IPS-18a (cell line): ENCODE measurements around the gene ZNF74.
A peak's percentile ranks its signal among the peaks of the same experiment; 100 is the strongest.

Experiments used
- H3K27ac ChIP-seq: one replicate; pipeline ENCODE4 v1.5.1; 2013; ENCODE audit warnings: low read length
- H3K27me3 ChIP-seq: one replicate; pipeline ENCODE4 v1.6.1; 2013; ENCODE audit warnings: mild to moderate bottlenecking, low read length; ENCODE audit not compliant: control insufficient read depth, insufficient read depth
- H3K36me3 ChIP-seq: one replicate; pipeline ENCODE4 v1.6.1; 2013; ENCODE audit warnings: low read depth, low read length; ENCODE audit not compliant: control insufficient read depth
- H3K4me1 ChIP-seq: one replicate; pipeline ENCODE4 v1.6.1; 2013; ENCODE audit warnings: low read depth, low read length; ENCODE audit not compliant: control insufficient read depth
- H3K4me3 ChIP-seq: one replicate; pipeline ENCODE4 v1.5.1; 2013; ENCODE audit warnings: low read length
- H3K9ac ChIP-seq: one replicate; pipeline ENCODE4 v1.6.1; 2013; ENCODE audit warnings: mild to moderate bottlenecking, low read length, moderate library complexity
- H3K9me3 ChIP-seq: one replicate; pipeline ENCODE4 v1.6.1; 2013; ENCODE audit warnings: low read depth, low read length; ENCODE audit not compliant: control insufficient read depth

ZNF74 gene

DNA sequence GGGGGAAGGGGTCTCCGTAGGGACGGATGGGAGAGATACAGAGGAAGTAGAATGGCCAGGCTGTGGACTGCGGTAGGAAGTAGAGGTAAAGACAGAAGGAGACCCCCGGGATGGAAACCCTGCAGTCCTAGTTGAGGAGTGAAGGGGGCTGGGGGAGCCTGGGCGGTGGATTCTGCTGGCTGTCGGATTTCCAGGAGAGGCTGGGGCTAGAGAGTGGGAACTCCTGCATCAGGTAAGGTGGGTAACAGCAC lies 44.4 kb downstream of the ZNF74 start:
- no peak overlapping the region for H3K9ac ChIP-seq
- H3K27me3 ChIP-seq: peaks cover 64% of the 10 kb centered on the region

DNA sequence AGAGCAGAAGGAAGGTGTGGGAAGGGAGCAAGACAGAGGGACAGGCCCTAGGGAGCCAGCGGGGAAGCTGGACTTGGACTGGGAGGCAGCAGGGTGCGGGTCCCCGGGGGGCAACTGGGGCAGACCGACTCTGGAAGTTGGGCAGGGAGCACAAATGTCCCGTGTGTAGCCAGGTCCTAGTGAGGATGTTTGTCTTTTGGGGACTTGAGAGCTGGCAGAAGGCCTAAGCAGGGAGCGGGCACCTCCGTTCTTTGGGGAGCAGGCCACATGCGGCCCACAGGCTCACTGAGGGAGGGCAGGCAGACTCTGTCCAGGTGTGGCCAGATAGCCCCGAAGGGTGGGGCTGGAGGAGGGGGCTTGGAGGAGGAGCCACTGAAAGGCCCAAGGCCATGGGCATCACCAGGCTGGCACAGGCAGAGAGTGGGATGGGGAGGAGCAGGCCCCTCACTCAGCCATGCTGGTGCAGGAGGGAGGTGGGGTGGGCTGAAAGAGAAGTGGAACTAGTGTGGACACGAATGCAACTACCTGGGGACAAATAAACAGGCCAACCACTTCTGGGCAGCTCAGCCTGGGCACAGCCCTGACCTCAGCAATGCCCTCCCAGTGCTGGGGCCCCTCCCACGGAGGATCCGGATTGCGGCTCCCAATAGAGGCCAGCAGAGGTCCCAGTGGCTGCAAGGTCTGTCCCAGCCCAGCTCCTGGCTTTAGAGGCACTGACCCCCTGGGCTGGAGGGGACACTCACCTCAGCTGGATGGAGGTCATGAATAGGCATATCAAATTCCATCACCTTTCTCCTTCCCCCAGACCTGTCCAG lies 44.9 kb downstream of the ZNF74 start:
- Histone ChIP-seq H3K4me1 (no peaks in the 10 kb centered on the region), H3K36me3 (no peaks in the 10 kb centered on the region), H3K4me3 (no peak overlapping the region)

More for the DNA sequence above, 44.4 kb downstream of the ZNF74 start:
- Histone ChIP-seq H3K36me3 (no peaks in the 10 kb centered on the region), H3K4me1 (no peaks in the 10 kb centered on the region), H3K4me3 (peak overlapping the region; percentile 59), H3K27ac (no peak overlapping the region), H3K9me3 (no peaks in the 10 kb centered on the region)

DNA sequence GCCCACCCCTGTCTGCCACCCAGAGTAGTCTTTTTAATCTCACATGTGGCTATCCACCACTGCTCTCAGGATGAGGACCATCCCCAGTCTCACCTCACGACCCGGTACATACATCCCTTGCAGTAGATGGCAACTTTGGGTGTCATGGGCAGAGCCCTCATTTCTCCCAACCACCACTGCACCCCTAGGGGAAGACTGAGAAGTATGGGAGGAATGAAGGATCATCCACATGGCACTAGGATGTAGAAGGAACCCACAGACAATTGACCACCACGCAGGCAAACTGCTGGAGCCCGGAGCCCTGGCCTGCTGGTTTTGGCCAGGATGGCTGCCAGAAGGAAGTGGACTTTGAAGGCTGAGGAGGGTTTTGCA lies 45.6 kb downstream of the ZNF74 start:
- no peak overlapping the region for H3K4me3 ChIP-seq
- no peak overlapping the region for H3K9ac ChIP-seq
- H3K9me3 ChIP-seq: no peaks in the 10 kb centered on the region
- no peaks in the 10 kb centered on the region for H3K36me3 ChIP-seq
- no peak overlapping the region for H3K27ac ChIP-seq
- H3K27me3 ChIP-seq: peaks cover 52% of the 10 kb centered on the region
- H3K4me1 ChIP-seq: no peaks in the 10 kb centered on the region

More for the DNA sequence above, 44.9 kb downstream of the ZNF74 start:
- Histone ChIP-seq H3K27ac (no peak overlapping the region), H3K9ac (no peak overlapping the region), H3K9me3 (no peaks in the 10 kb centered on the region), H3K27me3 (peaks cover 58% of the 10 kb centered on the region)

DNA sequence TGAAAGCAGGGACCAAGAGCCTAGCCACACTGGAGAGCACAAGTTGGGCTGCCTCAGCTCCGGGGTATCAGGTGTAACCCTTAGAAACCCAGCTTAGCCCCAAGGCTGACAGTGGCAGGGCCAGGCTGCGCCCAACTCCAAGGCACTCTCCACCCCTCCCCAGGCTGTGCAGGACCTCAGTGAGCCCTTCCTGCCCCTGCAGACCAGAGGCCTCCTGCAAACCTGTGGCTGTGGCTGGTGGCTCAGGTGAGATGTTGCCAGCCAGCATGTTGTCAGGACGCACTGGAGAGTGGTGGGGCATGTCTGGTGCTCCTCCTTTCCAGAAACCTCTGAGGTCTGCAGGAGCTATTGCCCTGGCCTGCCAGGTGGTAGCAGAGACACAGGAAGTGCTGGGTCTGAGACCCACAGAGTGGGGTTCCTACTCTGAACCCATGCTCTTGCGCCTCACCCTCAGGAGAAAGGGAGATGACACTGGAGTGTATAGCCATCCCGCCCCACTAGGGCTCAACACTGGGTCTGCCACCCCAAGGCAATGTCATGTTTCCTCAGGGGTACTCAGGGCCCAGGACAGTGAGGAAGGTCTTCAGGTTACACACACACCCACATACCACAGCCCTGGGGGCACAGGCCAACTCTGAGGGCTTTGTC lies 46.1 kb downstream of the ZNF74 start:
- Histone ChIP-seq H3K4me1 (no peaks in the 10 kb centered on the region), H3K36me3 (no peaks in the 10 kb centered on the region), H3K27ac (no peak overlapping the region), H3K9me3 (no peaks in the 10 kb centered on the region), H3K9ac (no peak overlapping the region), H3K4me3 (no peak overlapping the region), H3K27me3 (peaks cover 47% of the 10 kb centered on the region)

DNA sequence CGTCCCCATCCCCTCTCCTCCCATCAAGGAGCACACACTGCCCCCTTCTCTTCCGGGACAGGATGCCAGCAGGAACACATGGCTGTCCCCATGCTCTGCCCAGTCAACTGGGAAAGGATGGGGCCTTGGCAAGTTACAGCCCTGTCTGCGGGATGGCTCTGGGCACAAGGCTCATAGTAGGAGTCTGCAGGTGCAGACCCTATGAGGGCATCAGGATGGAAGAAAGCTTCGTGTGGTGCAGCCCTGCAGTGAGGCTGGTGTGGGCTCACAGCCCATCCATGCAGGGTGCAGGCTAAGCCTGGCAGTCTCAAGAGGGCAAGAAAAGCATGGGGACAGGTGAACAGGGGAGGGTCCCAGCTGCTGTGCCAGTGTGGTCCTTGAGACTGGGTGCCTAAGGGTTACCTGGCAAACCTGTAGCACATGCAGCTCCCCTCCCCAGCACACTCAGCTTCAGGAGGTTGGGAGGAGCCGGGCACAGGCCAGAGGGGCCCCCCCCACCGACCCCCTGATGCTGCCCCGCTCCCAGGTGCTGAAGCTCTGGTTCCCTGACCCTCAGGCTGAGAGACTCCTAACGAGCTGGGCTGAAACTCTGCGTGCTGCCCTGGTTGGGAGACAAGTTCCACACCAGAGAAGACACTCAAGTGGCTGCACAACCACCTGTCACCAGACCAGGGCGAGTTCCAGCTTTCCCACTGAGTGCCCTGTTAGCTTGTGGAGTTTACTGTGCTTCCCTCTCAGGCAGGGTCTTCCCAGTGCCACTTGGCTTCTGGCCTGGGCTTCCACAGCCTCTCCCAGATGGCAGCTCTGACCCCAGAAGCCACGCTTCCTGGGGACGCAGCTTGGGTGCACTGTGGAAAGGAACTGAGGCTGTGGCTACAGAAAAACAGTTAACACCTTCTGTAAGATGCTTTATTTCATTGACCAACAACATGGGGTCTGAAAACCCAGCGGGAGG lies 47.0 kb downstream of the ZNF74 start:
- Histone ChIP-seq H3K4me1 (no peaks in the 10 kb centered on the region), H3K27me3 (peaks cover 38% of the 10 kb centered on the region), H3K36me3 (no peaks in the 10 kb centered on the region), H3K9ac (no peak overlapping the region), H3K27ac (no peak overlapping the region), H3K9me3 (no peaks in the 10 kb centered on the region), H3K4me3 (no peak overlapping the region)

DNA sequence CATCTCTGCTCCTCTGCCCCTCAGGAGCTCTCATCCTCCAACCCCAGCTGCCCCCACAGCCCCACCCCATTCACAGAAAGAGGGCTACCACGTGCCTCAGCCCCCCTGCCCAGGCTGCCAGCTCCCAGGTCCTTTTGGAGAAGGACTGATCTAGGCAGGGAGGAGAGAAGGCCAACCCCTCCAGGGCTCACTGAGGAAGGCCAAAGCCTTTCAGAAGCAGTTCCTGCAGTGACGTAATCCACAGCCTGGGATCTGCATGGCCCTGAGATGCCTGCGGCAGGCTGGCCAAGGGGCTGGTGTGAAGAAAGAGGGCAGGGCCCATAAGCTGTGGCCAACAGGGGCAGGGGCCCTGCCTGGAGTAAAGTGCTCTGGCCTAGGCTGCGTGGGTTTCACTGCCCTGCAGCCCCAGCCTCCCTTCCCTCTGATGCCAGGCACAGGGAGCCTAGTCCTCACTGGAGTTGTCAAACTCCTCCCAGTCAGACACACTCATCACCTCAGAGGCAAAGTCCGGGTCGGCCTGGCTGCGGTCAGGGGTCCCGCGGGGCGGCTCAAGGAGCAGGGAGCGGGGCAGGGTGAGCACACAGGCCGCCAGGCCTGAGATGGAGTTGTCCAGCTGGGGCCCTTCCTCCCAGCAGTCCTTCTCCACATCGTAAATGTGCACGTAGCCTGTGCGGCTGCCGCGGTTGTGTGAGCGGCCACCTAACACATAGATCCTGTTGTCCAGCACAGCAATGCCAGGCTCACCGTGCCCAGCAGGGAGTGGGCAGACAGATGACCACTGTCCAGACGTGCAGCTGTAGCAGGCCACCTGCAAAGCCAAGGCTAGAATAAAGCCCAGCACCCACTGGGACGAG lies 47.9 kb downstream of the ZNF74 start:
- no peaks in the 10 kb centered on the region for H3K36me3 ChIP-seq
- no peaks in the 10 kb centered on the region for H3K4me1 ChIP-seq
- H3K27me3 ChIP-seq: peaks cover 29% of the 10 kb centered on the region
- no peak overlapping the region for H3K9ac ChIP-seq
- no peak overlapping the region for H3K4me3 ChIP-seq
- H3K9me3 ChIP-seq: no peaks in the 10 kb centered on the region
- no peak overlapping the region for H3K27ac ChIP-seq

DNA sequence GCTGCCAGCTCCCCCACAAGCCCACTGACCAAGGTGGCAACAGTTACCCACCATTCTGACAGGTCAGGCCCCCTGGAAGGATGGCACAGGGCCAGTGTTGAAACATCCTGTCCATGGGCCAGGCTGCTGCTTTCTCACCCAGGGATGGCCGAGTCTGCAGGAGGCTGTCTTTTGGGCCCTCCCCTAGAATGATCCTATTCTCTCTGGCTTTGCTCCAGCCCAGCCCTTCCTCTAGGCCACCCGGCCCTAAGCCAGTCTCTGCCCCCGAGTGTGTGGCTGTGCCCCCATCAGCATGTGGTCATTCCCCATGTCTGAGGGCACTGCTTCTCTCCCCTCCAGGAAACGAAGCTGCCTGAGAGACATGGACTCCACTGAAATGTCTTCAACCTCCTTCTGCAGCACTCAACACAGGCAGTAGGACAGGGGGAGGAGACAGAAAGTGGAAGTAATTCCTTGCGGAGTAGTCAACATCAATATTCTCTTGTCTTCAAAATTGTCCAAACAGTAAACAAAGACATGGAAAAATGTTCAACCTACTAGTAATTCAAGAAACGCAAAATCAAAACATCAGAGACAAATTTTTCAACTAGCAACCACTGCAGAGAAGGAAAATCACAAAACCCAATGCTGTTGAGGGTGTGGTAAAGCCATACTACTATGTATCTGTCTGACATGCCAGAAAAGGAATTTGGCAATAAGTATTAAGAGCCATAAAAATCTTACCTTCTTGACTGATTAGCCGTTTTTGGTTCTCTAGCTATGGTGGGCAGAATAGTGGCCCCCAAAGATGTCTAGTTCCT lies 48.7 kb downstream of the ZNF74 start:
- Histone ChIP-seq H3K4me3 (no peak overlapping the region), H3K9ac (no peak overlapping the region)

DNA sequence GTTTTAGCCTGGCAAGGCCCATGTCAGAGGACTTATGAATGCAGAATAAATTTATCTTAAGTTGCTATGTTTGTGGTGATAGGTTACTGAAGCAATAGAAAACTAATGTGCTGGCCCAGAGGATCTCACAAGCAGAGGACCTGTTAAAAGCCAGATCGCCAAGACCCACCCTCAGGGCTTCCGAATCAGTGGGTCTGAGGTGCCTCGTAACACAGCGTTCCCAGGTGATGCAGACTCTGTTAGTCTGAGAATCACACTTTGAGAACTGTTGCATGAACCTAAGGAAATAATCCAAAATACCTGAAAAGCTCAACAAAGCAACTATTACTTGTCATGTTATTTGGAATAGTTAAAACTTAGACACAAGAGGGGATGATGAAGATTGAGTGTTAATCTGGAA lies 50.4 kb downstream of the ZNF74 start:
- Histone ChIP-seq H3K36me3 (no peaks in the 10 kb centered on the region), H3K4me1 (no peaks in the 10 kb centered on the region), H3K27me3 (peaks cover 7% of the 10 kb centered on the region), H3K9ac (no peak overlapping the region), H3K27ac (no peak overlapping the region), H3K4me3 (no peak overlapping the region), H3K9me3 (no peaks in the 10 kb centered on the region)

More for the DNA sequence above, 48.7 kb downstream of the ZNF74 start:
- Histone ChIP-seq H3K36me3 (no peaks in the 10 kb centered on the region), H3K9me3 (no peaks in the 10 kb centered on the region), H3K27ac (no peak overlapping the region), H3K4me1 (no peaks in the 10 kb centered on the region), H3K27me3 (peaks cover 22% of the 10 kb centered on the region)

DNA sequence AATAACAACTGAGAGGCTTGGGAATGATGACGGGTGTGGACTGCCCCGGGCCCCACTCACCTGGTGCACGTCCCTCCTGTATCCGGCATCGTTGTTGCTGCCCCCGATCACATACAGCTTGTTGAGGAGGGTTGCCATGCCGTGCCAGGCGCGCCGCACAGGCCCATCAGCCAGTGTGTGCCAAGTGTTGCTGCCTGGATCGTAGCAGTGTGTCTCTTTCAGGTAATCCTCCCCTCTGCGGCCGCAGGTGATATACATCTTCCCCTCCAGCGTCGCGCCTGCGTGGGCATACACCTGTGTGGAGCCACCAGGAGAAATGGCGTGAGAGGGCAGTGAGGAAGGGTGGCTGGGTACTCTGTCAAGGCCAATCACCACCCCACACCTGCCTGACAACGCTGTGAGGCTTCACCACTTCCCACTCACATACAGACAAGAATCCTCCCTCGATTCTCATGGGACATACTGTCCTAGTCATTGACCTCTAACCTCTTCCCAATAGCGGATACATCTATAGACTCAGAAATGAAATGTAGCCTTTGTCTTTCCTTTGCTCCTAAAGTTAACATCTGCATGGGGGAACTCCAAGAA lies 52.5 kb downstream of the ZNF74 start:
- Histone ChIP-seq H3K4me3 (no peak overlapping the region), H3K4me1 (no peaks in the 10 kb centered on the region), H3K27me3 (no peaks in the 10 kb centered on the region), H3K27ac (no peak overlapping the region), H3K9ac (no peak overlapping the region), H3K36me3 (no peaks in the 10 kb centered on the region), H3K9me3 (no peaks in the 10 kb centered on the region)

DNA sequence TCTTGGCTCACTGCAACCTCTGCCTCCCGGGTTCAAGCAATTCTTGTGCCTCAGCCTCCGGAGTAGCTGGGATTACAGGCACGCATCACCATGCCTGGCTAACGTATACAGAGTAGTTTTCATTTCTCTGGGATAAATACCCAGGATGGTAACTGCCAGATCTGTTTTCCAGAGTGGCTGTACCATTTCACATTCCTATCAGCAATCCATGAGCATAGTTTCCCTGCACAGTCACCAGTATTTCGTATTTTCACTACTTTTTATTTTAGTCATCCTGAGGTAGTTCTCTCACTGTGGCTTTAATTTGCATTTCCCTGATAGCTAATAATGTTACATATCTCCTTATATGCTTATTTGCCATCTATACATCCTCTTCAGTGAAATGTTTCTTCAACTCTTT lies 54.7 kb downstream of the ZNF74 start:
- Histone ChIP-seq H3K9me3 (no peaks in the 10 kb centered on the region), H3K27me3 (no peaks in the 10 kb centered on the region), H3K4me3 (no peak overlapping the region), H3K4me1 (no peaks in the 10 kb centered on the region), H3K27ac (no peak overlapping the region), H3K9ac (no peak overlapping the region), H3K36me3 (no peaks in the 10 kb centered on the region)
